HG03103 (cell line): ENCODE measurements around the gene PNMA6F.

Experiments used
- ATAC-seq: cut with Tn5 transposase; IDR thresholded peaks from one replicate; pipeline ENCODE4 v1.9.1; 2021; ENCODE audit warnings: low read depth; ENCODE audit not compliant: unreplicated experiment

PNMA6F gene

DNA sequence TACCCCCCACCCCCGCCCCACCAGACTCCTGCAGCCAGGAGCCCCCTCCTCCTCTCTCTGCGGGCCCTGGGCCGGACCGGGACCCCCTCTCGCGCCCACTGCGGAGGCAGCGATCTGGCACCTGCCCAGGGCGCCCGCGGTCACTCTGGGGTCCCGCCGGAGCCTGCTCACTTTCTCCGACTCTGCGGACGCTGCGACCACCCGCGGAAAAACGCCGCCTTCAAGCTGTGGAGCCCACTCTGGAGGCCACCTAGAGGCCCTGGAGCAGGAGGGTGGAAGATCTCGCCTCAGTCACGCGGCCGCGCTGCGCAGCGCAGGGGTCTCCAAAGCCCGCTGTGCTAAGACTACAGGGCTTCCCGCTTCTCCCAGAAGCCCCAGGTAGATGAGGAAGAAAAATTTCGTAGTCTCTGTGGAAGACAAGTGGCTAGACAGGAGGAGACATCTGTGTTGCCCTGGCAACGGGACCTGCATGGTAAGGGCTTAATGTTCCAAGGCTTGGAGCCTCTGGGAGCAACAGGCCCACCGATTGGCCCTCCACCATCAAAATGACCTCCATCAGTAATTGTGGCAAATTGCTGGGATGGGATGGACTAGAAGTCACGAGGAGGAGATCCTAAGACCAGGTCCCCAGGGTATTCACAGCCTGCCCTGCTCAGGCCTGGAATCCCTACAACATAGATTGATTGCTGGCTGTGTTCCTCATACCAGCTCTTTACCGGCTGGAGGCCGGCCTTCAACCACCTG lies at the start of gene PNMA6F:
Gene PNMA6F, minus strand, starts transcription at position 387 of the 744 bp plus-strand sequence. CDS start 1,093 bp downstream, outside the sequence.
- ATAC-seq = no peak

DNA sequence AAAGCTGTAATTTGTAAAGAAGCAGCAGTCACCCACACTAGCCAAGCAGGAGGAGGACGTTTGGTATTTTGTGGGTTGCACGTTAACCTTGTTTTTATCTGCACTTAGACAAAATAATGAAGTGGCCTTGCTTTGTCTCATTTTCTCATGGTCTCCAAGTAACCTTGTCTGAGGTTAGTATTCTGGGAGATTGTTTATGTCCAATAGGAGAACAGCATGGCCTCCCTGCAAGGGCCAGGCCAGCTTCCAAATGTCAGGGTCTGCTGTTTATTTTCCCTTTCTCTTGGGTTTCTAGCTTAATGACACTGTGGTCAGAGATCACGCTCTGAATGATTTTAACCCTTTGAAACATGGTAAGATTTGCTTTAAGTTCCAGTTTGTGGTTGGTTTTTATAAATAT lies 49.7 kb upstream of the PNMA6F start:
- ATAC-seq = no peak

DNA sequence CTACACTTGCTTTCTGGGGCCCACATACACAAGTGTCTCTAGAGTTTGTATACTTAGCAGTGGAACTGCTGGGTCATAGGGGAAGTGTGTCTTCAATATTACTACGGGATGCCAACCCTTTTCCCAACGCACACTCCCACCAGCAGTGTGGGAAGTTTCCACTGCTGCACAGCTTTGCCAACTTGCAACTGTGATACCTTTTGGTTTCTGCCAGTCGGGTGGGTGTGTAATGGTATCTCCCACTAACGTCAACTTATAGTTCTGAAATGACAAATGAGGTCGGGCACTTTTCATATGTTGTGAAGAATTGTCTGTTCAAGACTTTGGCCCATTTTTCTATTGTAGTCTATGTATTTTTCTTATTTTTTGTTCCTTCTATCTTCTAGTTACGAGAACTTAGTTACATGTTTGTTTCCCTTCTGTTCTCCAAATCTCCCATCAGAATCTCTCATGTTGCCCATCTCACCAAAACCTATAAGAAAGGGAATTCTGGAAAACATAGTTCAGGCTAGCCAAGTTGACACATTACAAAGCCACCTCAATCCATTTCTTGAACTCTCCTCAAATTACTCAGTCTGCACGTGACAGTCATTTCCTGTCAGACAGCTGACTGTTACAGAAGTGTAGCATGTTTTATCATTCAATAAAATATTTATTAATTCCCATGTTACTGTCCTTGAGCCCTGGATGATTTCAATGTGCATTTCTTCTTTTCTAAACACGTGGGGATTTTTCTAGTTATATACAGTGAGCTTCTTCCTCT lies 48.9 kb upstream of the PNMA6F start:
- ATAC-seq = no peak

DNA sequence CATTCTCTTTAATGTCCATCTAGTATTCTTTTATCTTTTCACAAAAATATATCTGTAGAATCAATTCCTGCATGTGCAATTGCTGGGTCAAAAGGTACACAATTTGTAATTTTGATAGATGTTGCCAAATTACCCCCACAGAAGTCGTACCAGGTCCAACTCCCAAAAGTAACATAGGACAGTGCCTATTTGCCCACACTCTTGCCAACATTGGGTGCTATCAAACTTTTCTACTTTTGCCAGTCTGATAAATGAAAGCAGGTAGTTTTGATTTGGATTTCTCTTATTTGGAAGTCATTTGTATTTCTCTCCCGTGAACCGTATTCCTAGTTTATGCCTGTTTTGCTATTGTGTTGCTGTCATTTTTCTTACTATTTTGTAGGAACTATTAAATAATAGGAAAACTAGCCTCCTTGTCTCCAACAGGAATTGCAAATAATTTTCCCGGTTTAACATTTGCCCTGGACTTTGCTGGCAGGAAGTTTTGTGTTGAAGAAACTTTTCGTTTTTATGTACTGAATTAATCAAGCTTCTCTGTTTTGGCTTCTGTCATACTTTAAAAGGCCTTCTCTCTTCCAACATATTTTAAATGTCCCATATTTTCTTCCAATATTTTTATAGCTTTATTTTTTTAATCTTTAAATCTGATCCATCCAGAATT lies 45.4 kb upstream of the PNMA6F start:
- no peak for ATAC-seq

GRCh38 chrX:153366119-153366518 lies 44.6 kb upstream of the PNMA6F start:
- ATAC-seq = no peak

DNA sequence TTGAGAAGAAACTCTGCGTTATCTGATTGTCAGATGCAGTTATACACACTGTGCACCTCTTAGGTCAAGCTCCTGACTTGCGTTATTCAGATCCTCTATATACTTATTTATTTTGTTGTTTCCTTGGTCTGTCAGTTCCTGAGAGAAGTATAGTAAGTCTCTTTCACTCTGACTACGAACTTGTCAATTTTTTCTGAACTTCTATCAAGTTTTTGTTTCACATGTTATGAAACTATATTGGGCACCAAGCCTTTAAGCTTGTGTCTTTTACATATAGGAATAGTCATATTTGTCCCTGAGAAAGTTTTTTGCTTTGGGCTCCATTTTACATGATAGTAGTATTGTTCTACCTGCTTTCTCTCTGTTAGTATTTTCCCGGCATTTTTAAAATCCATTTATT lies 44.1 kb upstream of the PNMA6F start:
- ATAC-seq = no peak

GRCh38 chrX:153361781-153362397 lies 40.3 kb upstream of the PNMA6F start:
- ATAC-seq = no peak

GRCh38 chrX:153357877-153358276 lies 36.3 kb upstream of the PNMA6F start:
- no peak for ATAC-seq

DNA sequence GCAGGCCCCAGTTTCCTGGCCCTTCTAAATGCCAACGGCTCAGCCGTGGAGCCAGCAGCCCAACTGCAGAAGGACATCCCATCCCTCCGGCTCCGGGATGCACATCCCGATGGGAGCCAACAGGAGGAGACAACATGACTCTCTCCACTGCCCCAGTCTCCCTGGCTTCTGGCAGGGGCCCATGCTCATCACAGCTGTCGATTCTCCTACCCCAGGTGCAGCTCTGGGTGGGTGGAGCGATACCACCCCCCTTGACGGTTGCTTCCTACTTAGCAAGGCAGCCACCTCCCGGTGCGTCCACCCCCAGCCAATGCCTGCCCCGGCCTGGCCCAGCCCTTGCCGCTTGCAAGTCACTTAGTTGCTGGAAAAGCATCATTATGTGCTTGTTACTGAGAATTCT lies 31.8 kb upstream of the PNMA6F start:
- ATAC-seq = no peak

DNA sequence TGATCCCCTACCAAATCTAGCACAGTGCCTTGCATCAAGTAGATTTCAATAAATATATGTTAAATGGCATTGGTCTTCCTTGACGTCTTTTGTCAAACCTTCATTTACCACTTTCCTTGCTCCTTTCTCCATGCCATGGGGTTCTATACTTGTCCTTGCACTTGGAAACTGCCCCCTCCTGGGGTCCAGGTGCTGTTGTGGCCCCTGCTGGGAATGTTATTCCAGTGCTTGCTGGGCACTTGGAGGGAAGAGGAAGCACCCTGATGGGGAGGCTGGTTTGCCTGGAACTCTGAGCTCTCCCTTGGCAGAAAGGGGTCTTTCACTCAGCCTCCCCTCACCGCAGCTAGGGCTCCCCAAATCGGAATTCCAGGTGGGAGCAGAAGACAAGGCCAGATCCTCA lies 31.3 kb upstream of the PNMA6F start:
- no peak for ATAC-seq

- ATAC-seq = no peak
Observed at GRCh38 chrX:153351981-153352380, 30.4 kb upstream of the PNMA6F start.

GRCh38 chrX:153349952-153350351 lies 28.4 kb upstream of the PNMA6F start:
- ATAC-seq = no peak

GRCh38 chrX:153348421-153348820 lies 26.9 kb upstream of the PNMA6F start:
- no peak for ATAC-seq

GRCh38 chrX:153347530-153347929 lies 26.0 kb upstream of the PNMA6F start:
- no peak for ATAC-seq

- no peak for ATAC-seq
Observed at GRCh38 chrX:153343674-153344073, 22.1 kb upstream of the PNMA6F start.

- no peak for ATAC-seq
Observed at GRCh38 chrX:153342762-153343558, 21.4 kb upstream of the PNMA6F start.

- no peak for ATAC-seq
Observed at GRCh38 chrX:153340111-153340510, 18.5 kb upstream of the PNMA6F start.

DNA sequence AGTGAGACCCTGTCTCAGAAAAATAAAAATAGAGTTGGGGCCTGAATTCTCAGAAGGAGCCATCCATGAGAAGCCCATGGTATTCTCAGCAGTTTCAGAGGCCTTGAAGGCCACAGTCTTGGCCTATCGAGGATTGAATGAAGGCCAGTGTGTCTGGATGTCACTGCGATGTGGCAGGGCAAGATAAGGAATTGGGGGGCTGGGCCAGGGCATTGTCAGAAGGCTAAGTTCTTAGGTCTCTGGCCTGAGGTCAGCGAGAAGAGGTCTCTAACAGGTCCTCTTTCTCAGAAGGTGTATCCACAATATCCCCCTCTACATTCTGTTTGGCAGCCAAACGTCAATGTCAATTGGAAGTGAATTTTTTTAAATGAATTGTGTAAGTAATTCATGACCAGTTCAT lies 18.1 kb upstream of the PNMA6F start:
- ATAC-seq = no peak

DNA sequence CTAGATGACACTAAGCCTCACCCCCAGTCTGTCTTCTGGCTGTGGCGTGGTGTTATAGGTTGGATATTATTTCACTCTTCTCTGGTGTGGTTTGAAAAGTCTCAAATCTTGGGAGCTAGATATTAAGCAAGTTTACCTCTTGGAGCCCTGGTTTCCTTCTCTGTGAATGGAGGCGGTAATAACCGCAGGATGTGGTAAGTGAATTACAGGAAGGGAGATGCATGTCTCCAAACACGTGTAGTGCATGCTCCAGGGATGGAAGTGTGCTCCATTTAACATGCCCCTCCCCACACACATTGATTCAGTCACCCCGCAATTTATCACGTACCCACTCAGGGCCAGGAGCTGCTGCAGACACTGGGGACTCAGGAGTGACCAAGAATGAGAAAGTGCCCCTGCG lies 17.3 kb upstream of the PNMA6F start:
- ATAC-seq = no peak

DNA sequence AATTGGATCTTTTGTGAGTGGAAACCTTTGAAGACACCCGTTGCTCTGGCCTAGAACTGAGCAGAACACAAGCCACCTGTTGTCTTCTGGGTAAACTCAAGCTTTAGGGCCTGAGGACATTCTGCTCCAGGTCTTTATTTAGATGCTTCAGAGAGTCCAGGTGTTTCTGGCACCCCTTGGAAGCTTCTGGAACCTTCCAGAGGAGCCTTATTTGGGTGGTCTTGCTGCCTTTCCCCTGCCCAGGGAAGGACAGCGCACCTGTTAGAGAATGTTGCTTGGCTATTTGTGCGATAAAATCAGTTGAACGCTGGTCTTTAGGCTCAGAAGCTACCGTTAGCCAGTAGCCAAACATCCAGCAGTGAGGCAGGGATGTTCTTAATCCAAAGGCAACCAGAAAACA lies 15.4 kb upstream of the PNMA6F start:
- ATAC-seq = no peak
